Endodermal cell (in vitro differentiated cells): ENCODE measurements around the gene RALGAPA2. TPM values are rescaled to one million over a fixed set of nuclear protein-coding genes. Genes with fewer than 3 reads are reported as not detected.

Experiments used
- DNase-seq: peaks from one replicate; pipeline ENCODE4 v3.0.0-alpha.2; 2017
- H3K27ac ChIP-seq: 2 replicates; pipeline ENCODE4 v1.5.1; 2013; ENCODE audit warnings: mild to moderate bottlenecking, low read depth, low read length, moderate library complexity
- H3K27me3 ChIP-seq: 2 replicates; pipeline ENCODE4 v1.6.1; 2013; ENCODE audit warnings: mild to moderate bottlenecking, low read length, moderate library complexity; ENCODE audit not compliant: insufficient read depth, control insufficient read depth, poor library complexity, severe bottlenecking
- H3K36me3 ChIP-seq: 2 replicates; pipeline ENCODE4 v1.7.0; 2013; ENCODE audit warnings: mild to moderate bottlenecking, low read length, moderate library complexity; ENCODE audit not compliant: control insufficient read depth, insufficient read depth
- H3K4me1 ChIP-seq: one replicate; pipeline ENCODE4 v1.7.0; 2013; ENCODE audit warnings: low read length; ENCODE audit not compliant: control insufficient read depth, insufficient read depth
- H3K4me3 ChIP-seq: 2 replicates; pipeline ENCODE4 v1.5.1; 2013; ENCODE audit warnings: mild to moderate bottlenecking, low read length, moderate library complexity
- H3K9ac ChIP-seq: 2 replicates; pipeline ENCODE4 v1.6.1; 2013; ENCODE audit warnings: mild to moderate bottlenecking, low read length, moderate library complexity; ENCODE audit not compliant: poor library complexity, severe bottlenecking; ENCODE audit errors: extremely low read depth
- H3K9me3 ChIP-seq: 2 replicates; pipeline ENCODE4 v1.6.1; 2013; ENCODE audit warnings: mild to moderate bottlenecking, low read length, moderate library complexity; ENCODE audit not compliant: control insufficient read depth
- H3K27ac Mint-ChIP-seq: 2 replicates; pipeline ENCODE4 v1.8.0; 2020; ENCODE audit warnings: mixed read lengths
- H3K27me3 Mint-ChIP-seq: 2 replicates; pipeline ENCODE4 v1.8.0; 2021; ENCODE audit warnings: mild to moderate bottlenecking, mixed read lengths; ENCODE audit not compliant: insufficient read depth
- H3K36me3 Mint-ChIP-seq: 2 replicates; pipeline ENCODE4 v1.8.0; 2020; ENCODE audit warnings: low read depth, mixed read lengths
- H3K4me1 Mint-ChIP-seq: 2 replicates; pipeline ENCODE4 v1.8.0; 2020; ENCODE audit warnings: mixed read lengths
- H3K4me3 Mint-ChIP-seq: 2 replicates; pipeline ENCODE4 v1.8.0; 2020; ENCODE audit warnings: mild to moderate bottlenecking, moderate library complexity, mixed read lengths
- H3K9me3 Mint-ChIP-seq: 2 replicates; pipeline ENCODE4 v1.8.0; 2020; ENCODE audit warnings: mild to moderate bottlenecking, mixed read lengths
- WGBS, 2 experiments: methylation state at CpG; one replicate each; pipeline versions ENCODE4 v1.1.5 to v1.1.7; 2013; ENCODE audit warnings: missing lambda C conversion rate in 2 of 2, mixed read lengths in 1 of 2; ENCODE audit not compliant: insufficient coverage in 1 of 2, insufficient read length in 1 of 2; 5-methylcytosine and 5-hydroxymethylcytosine counted together
- total RNA-seq, 2 donors: library from RNA; stranded (reverse); fragmentation: NEBNext Ultra II Directional in 1 of 2; extraction: Animal tissue kit (Norgen Biotek cat#: 25700) in 1 of 2; gene quantifications; 2 replicates in 1 of 2; 3 replicates in 1 of 2; pipeline ENCODE4 v1.2.1, GENCODE V29; 2021
- TF ChIP-seq, protein P1 (sequence below): fragments of 200-600 bp; sonication (generic); conservative IDR thresholded peaks from 2 replicates; pipeline ENCODE4 v1.5.0; 2021; ENCODE audit warnings: antibody characterized with exemption, mild to moderate bottlenecking

Gene RALGAPA2
- total RNA-seq, 2 donors from 2014 or later, result 19.5 to 24.6 TPM

GRCh38 chr20:20371083-20371482 lies 341.4 kb downstream of the RALGAPA2 start:
- H3K27ac ChIP-seq, result no peak overlapping the region
- DNase-seq, result no peak
- no peaks in the 10 kb centered on the region for H3K4me1 ChIP-seq
- H3K27ac Mint-ChIP-seq, result no peak overlapping the region
- H3K27me3 ChIP-seq, result peaks cover 94% of the 10 kb centered on the region
- no peak overlapping the region for H3K4me3 ChIP-seq
- H3K4me3 Mint-ChIP-seq, result no peak overlapping the region
- no peaks in the 10 kb centered on the region for H3K36me3 Mint-ChIP-seq
- WGBS, 2 experiments, result 17 to 25% methylated on average over 7 of the region's 7 CpGs
- H3K9me3 Mint-ChIP-seq, result no peaks in the 10 kb centered on the region
- H3K9ac ChIP-seq, result no peak overlapping the region
- no peaks in the 10 kb centered on the region for H3K36me3 ChIP-seq
- TF ChIP-seq, protein P1, sequence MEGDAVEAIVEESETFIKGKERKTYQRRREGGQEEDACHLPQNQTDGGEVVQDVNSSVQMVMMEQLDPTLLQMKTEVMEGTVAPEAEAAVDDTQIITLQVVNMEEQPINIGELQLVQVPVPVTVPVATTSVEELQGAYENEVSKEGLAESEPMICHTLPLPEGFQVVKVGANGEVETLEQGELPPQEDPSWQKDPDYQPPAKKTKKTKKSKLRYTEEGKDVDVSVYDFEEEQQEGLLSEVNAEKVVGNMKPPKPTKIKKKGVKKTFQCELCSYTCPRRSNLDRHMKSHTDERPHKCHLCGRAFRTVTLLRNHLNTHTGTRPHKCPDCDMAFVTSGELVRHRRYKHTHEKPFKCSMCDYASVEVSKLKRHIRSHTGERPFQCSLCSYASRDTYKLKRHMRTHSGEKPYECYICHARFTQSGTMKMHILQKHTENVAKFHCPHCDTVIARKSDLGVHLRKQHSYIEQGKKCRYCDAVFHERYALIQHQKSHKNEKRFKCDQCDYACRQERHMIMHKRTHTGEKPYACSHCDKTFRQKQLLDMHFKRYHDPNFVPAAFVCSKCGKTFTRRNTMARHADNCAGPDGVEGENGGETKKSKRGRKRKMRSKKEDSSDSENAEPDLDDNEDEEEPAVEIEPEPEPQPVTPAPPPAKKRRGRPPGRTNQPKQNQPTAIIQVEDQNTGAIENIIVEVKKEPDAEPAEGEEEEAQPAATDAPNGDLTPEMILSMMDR, result no peak
- peaks cover 88% of the 10 kb centered on the region for H3K27me3 Mint-ChIP-seq
- no peaks in the 10 kb centered on the region for H3K9me3 ChIP-seq
- peaks cover 8% of the 10 kb centered on the region for H3K4me1 Mint-ChIP-seq

GRCh38 chr20:20370094-20370575 lies 342.3 kb downstream of the RALGAPA2 start:
- H3K4me3 Mint-ChIP-seq, result peak overlapping the region; percentile 40
- no peaks in the 10 kb centered on the region for H3K9me3 Mint-ChIP-seq
- peaks cover 94% of the 10 kb centered on the region for H3K27me3 ChIP-seq
- H3K27ac Mint-ChIP-seq, result no peak overlapping the region
- H3K27me3 Mint-ChIP-seq, result peaks cover 88% of the 10 kb centered on the region
- no peak overlapping the region for H3K4me3 ChIP-seq
- H3K36me3 Mint-ChIP-seq, result no peaks in the 10 kb centered on the region
- H3K27ac ChIP-seq, result no peak overlapping the region
- peaks cover 15% of the 10 kb centered on the region for H3K4me1 Mint-ChIP-seq
- WGBS, 2 experiments, result 10% methylated on average over 10 of the region's 10 CpGs; no CpG with 5 or more reads in 1 of the 2 experiments
- no peak overlapping the region for H3K9ac ChIP-seq
- no peaks in the 10 kb centered on the region for H3K36me3 ChIP-seq
- TF ChIP-seq, protein P1, result no peak
- H3K4me1 ChIP-seq, result no peaks in the 10 kb centered on the region
- no peaks in the 10 kb centered on the region for H3K9me3 ChIP-seq
- DNase-seq, result no peak

DNA sequence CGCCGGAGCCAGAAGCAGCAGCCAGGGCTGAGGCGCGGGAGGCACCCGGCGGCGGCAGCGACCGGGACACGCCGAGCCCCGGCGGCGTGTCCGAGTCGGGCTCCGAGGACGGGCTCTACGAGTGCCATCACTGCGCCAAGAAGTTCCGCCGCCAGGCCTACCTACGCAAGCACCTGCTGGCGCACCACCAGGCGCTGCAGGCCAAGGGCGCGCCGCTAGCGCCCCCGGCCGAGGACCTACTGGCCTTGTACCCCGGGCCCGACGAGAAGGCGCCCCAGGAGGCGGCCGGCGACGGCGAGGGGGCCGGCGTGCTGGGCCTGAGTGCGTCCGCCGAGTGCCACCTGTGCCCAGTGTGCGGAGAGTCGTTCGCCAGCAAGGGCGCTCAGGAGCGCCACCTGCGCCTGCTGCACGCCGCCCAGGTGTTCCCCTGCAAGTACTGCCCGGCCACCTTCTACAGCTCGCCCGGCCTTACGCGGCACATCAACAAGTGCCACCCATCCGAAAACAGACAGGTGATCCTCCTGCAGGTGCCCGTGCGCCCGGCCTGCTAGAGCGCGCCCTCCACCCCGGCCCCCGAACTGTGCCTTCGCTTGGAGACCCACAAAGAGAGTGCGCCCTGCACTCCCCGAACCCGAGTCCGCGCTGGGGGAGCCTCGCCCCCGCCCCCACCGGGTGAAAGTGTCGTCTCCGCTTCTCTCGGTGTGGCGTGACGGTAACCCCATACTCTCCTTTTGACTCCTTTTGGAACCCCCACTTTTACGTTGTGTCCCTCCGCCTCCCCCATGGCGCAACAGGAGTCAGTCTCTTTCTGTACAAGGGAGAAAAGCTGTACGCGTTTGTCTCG lies 343.0 kb downstream of the RALGAPA2 start:
- H3K9me3 ChIP-seq, result no peaks in the 10 kb centered on the region
- DNase-seq, result peak; percentile 88
- H3K9me3 Mint-ChIP-seq, result no peaks in the 10 kb centered on the region
- peaks cover 88% of the 10 kb centered on the region for H3K27me3 Mint-ChIP-seq
- peaks cover 15% of the 10 kb centered on the region for H3K4me1 Mint-ChIP-seq
- H3K36me3 ChIP-seq, result no peaks in the 10 kb centered on the region
- TF ChIP-seq, protein P1, result peak; percentile 72
- no peaks in the 10 kb centered on the region for H3K36me3 Mint-ChIP-seq
- no peak overlapping the region for H3K9ac ChIP-seq
- no peak overlapping the region for H3K27ac ChIP-seq
- H3K27ac Mint-ChIP-seq, result no peak overlapping the region
- H3K4me3 ChIP-seq, result no peak overlapping the region
- WGBS, 2 experiments, result 2% methylated on average over 31 to 86 of the region's 86 CpGs
- H3K4me3 Mint-ChIP-seq, result peak overlapping the region; percentile 40
- no peaks in the 10 kb centered on the region for H3K4me1 ChIP-seq
- peaks cover 94% of the 10 kb centered on the region for H3K27me3 ChIP-seq
